Hematopoietic multipotent progenitor cell (in vitro differentiated cells): ENCODE results near the gene PCDH9. TPM values are rescaled to one million over a fixed set of nuclear protein-coding genes. Genes with fewer than 3 reads are reported as not detected.

Experiments
- DNase-seq, 3 donors: peaks; one replicate each; pipeline ENCODE4 v3.0.0-alpha.2; 2011 to 2015; ENCODE audit warnings: low read depth in 2 of 3, low spot score in 2 of 3
- total RNA-seq: library from RNA; depleted of rRNA; stranded (reverse); fragments of >200 nt; gene quantifications from one replicate; pipeline ENCODE4 v1.2.3, GENCODE V29; 2012

PCDH9 gene, protein sequence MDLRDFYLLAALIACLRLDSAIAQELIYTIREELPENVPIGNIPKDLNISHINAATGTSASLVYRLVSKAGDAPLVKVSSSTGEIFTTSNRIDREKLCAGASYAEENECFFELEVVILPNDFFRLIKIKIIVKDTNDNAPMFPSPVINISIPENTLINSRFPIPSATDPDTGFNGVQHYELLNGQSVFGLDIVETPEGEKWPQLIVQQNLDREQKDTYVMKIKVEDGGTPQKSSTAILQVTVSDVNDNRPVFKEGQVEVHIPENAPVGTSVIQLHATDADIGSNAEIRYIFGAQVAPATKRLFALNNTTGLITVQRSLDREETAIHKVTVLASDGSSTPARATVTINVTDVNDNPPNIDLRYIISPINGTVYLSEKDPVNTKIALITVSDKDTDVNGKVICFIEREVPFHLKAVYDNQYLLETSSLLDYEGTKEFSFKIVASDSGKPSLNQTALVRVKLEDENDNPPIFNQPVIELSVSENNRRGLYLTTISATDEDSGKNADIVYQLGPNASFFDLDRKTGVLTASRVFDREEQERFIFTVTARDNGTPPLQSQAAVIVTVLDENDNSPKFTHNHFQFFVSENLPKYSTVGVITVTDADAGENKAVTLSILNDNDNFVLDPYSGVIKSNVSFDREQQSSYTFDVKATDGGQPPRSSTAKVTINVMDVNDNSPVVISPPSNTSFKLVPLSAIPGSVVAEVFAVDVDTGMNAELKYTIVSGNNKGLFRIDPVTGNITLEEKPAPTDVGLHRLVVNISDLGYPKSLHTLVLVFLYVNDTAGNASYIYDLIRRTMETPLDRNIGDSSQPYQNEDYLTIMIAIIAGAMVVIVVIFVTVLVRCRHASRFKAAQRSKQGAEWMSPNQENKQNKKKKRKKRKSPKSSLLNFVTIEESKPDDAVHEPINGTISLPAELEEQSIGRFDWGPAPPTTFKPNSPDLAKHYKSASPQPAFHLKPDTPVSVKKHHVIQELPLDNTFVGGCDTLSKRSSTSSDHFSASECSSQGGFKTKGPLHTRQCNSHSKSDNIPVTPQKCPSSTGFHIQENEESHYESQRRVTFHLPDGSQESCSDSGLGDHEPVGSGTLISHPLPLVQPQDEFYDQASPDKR (N-terminal part only)
- total RNA-seq = 14.8 TPM

DNA sequence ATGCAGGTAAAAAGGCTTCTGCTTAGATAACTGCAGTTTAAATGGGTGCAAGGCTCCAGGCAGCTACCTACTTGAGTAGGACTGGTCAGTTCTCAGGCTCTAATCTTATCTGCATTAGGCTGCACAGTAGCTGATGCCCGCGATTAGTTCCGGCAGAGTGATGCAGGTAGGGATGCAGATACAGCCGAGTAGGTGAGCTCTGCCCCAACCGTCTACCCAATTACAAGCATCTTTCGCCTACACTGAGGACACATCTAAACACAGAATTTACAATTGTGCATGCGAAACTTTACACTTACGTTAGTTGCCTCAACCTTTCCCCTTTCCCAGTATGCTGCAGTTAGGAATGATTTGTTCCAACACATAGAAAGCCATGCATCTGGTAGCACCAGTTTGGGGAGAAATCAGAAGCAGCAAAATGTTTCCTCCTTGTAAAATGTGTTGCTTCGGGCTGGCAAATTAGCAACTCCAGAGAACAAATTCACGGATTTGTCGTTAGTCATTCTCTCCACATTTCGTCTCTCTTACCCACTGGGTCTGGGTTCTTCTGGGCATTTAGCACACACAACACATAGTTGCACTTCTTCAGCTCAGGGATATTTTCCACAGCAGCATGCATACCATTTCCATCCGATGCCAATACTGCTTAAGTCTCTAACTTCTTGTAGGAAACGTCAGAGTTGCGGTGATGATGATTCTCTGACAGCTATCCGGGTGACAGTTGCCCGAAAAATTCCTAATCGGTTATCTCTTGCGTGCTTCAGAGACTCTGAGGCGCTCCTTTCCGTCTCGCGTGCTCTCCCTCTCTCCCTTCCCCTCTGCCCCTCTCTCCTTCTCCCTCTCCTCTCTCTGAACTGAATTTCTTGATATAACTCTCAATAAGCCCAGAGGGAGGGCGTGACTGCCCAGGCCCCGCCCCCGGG lies at the start of gene PCDH9:
Gene PCDH9, minus strand, starts transcription at position 856 of the 923 bp plus-strand sequence. CDS start 1,896 bp downstream, outside the sequence.
- DNase-seq = no peak

DNA sequence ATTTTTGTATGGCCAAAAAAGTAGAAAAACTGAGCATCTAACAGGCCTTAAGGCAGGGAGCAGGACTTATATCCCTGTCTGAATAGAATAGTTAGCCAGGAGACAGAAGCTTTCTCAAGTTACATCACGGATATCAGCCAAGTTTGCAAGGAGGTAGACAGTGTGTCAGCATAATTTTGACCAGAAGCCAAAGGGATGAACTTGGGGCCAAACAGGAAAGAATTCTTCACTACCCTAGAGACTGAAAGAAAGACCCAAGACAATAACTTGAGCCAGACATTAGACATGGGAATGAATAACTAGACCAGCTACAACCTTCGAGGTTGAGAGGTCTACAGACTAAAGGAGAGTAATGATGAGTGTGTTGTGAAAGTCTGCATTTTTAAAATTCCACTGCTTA lies 48.1 kb upstream of the PCDH9 start:
- no peak for DNase-seq

DNA sequence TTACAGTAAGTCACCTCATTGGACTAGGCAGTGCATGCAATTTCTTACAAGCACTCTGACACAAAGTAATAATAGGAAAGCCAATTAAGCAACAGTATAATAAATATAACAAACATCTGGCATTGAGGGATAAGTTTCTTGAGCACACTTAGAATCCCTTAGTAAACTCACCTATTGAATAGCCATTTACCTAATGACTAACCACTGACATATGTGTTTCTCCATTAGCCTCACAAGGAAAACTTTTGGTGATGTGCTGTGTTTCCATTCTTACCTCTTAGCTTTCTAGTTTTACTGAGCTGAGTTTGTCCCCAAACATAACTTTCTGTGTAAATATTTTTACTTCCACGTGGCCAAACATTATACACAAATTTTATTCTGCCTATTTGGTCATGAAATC lies 47.4 kb upstream of the PCDH9 start:
- DNase-seq = no peak

DNA sequence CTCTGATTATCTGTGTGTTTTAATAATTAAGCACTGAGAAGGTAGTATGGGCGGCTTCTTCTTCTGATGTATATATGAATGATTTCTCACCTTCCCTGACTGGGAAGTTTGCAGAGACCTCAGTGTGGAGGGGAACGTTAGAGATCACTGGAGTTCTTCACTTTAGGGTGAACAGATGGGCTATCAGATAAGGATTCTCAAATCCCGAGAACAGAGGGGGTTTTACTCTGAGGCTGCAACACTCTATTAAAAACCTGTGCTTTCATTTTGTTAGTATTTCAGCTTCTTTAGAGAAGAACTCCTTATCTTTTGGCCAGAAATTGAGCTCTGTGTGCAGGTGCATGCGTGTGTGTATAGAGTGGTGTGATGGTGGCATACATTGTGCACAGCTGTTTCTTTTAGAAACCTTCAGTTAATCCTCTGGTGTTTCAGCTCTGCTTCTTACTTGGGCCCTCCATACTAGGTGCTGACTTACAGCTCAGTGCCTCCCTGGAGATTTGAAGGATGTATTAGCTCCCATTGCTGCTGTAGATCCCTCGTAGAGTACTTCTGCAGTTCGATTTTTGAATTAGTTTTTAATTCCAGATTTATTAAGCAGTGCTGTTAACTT lies 45.3 kb upstream of the PCDH9 start:
- peak in 1 of 3 donors; percentile 15 for DNase-seq

DNA sequence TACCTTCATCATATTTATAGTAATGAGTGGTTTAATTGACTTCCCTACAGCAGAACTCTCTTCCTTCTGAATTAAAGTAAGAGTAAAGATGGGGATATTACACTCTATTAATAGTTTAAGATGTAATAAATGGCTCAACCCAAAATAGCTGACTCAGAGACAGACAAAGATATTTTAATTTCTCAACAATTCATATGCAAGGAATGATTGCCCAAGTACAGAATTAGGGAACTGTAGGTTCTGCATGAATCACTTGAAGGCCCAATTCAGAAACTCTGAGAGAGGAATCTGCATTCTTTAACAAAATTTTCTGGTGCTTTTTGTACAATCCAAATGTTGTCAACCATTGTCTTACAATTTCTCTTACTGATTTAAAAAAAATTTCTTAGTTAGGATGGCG lies 42.9 kb upstream of the PCDH9 start:
- DNase-seq = no peak

DNA sequence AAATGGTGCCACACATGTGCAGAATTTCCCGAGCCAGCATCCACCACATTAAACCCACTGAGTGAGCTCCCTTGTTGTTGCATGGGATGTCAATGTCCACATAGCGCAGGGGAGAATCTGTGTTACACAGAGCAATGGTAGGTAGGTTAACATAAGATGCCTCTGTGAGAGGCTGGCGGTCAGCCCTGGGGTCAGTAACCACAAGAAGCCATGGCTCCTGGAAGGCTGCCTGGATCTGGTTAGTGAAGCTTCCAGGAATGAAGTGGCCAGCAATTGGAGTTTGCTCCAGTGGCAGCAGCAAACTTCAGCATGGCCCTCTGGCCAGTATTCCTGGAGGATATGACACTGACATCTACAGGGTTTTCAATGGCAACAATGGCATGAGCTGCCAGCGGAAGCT lies 37.0 kb upstream of the PCDH9 start:
- DNase-seq = no peak

DNA sequence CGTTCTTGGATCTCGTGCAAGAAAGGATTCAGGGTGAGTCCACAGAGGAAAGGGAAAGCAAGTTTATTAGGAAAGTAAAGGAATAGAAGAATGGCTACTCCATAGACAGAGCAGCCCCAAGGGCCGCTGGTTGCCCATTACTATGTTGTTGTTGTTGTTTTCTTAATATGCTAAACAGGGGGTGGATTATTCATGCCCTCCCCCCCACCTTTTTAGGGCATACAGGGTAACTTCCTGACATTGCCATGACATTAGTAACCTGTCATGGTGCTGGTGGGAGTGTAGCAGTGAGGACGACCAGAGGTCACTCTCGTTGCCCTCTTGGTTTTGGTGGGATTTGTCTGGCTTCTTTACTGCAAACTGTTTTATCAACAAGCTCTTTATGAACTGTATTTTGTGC lies 29.1 kb upstream of the PCDH9 start:
- DNase-seq = no peak

DNA sequence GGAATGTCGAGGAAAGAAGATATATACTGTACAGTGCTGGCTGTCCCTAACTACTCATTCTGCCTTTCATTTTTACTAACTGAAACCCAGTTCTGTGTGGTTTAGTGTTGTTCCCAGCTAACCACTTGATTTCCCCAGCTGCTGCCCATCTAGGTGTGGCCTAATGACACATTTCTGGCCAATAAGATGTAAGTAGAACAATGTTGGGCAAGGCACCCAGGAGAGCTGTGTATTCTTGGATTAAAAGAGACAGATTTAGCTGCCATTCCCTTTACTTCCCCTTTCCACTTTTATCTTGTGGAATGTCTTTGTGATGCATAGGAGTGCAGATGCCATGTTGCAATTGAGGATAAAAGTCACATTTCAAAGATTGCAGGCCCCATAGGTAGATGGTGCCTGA lies 28.3 kb upstream of the PCDH9 start:
- no peak for DNase-seq

DNA sequence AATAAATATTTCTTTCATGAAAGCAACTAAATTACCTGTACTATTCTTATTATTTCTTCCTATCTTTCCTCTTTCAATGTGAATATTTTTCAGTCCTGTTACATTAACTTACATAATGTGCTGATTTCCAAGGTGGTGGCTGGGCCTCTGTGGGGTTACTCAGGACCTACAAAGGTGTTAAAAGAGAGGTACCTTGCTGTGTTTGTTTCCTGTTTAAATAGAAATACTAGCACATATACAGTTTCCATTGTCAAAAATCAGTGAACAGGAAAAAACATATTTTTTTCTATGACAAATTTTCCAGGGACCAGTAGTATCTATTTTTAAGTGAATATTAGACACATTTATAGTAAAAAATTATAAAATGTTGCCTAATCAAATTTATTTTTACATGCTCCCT lies 8.7 kb upstream of the PCDH9 start:
- DNase-seq = no peak

DNA sequence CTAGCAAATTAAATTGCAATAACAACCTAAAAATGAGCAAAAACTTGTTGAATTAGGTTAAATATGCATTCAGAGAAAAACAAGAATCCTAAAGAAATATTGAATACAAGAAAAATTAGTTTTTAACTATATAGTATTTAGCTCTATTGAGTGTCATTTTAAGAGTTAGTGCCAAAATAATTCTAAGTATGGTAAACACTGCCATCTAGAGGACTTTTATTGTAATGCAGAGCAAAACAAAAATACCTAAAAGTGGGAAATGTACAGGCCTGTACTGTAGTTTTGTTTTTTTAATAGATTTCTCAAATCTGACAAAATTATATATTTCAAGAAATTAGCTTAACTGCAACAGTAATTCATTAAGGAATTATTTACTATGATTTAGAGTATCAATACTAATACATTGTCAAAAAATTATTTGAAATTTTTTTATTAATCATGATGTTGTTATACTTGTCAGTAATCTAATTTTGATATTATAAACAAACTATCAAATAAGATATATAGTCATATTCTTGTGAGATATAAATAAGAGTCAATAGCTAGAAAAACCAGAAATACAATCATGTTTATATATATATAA lies 8.2 kb upstream of the PCDH9 start:
- peak in 1 of 3 donors; percentile 77 for DNase-seq

DNA sequence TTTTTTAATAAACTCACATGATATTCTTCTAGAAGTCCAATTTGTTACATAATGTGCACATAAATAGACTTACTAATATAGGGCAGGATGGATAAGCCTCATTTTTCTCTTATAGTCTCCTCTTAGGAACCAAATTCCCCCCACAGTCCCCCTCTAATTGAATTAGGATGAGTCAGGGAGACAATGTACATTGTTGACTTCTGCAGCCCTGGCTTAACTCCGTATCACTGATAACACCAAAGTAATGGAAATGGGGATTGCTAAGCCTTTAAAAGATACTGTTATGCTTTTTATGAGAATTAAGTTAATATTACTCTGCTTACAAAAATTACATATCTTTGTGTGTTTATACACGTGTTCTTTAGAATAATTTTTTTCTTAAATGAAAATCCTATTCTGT lies 5.1 kb upstream of the PCDH9 start:
- DNase-seq = no peak

DNA sequence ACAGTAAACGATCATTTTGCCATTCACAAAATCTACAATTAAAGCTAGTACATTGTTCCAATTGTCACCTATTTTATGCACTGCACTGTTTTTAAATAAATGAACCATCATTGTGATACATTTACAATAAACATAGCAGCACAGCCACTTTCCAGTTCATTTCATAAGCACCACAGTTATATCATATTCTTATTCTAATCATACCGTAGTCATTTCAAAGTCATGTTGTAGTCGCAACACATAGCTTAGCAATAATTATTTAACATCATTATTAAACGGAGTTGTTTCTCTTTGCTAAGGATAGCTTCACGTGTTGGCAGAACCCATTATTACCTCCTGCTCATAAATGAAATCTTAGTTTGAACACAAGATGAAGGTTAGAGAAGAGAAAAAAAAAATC lies 2.2 kb upstream of the PCDH9 start:
- DNase-seq = no peak

DNA sequence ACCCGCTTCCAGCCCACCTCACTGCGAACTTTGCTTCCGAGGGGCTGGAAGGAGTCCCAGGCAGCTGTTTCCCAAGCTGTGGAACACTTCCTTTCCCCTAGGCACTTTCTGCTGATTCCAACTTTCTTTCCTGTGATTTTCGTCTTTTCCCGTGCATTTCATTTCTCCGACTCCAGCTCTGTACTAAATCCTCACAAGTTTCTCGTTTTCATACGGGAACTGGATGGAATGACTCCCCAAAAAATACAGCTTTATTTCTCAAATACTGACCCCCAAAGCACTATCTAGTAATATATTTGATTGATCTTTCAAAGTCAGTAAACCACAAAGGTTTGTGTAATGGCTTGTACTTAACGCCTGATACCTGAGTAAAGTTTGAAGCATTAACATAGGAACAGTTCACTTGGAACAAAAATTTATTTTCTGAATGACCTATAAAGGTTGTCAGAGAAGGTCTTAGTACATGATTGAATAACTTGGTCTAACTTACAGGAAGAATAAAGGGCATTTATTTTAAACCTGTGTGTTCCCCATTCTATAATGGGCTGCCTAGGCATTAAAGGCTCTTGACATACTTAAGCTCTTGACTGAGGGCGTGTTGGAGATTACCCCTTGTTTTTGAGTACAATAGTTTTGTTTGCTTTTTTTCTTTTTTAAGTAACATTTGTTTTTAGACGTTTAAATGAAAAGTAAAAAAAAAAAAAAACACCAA lies 1.3 kb upstream of the PCDH9 start:
- no peak for DNase-seq

DNA sequence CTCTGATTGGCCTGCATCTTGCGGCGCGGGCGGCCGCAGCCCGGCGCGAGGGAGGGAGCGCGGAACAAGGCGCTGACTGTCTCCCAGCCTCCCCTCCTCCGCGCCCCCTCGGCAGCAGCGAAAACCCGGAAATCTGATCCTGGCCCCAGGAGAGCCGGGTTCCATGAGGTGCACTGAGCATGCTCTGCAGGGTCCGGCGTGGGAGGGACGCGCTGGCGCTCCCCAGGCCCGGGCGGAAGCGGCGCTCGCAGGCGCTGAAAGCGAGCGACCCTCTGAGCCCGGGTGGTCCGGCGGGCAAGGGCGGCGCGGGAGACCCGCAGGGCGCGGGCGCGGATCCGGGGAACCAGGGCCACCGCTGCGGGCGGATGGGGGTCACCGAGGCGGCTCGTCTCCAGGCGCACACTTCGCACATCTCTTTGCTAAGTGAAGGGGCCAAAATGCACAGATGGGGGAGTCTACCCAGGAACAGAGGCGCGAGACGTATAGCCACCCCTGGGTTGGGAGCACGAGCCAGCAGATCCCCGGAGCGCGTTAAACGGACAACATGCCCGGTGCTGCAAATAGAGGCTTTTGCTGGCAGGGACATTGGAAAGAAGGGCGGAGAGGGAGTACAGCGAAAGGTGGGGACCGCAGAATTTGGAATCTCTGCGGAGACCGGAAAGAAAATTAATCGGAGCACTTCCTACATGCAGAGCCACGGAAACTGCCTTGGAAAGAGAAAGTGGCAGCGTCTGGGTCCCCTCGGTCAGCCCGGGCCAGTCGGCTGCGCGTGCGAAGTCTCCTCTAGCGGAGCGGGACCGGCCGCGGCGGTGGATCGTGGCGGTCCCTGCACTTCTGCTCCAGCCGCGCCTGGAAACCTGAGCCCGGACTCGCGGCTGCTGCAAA lies 510 bp upstream of the PCDH9 start:
- DNase-seq = peak; percentile 43 to 98 (median 98)

DNA sequence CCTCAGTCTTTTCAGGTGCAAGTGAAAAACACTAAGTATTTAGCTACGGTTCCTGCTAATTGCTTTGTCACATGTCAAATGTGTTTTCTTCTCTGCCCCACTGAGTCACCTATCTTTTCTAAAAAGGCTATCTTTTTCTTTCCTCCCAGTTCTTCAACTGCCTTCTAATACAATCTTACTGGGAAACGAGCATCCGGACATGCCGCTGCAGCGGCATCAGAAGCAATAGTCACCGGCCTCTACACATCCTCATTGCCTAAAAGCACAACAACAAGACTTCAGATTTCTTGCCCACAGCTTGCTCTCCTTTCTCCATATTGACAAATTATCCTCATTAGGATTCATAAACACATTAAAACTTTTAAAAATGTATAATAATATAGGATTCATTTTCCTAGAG lies 1.2 kb downstream of the PCDH9 start:
- DNase-seq = no peak

DNA sequence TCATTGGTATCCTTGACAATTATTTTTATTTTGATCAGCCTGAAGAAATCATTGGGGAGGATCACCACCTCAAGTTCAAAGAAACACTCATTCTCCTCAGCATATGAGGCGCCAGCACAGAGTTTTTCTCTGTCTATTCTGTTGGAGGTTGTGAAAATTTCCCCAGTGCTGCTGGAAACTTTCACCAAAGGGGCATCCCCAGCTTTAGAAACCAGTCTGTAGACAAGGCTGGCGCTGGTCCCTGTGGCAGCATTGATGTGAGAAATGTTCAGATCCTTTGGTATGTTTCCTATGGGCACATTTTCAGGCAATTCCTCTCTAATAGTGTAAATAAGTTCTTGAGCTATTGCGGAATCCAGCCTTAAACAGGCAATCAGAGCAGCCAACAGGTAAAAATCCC lies 2.1 kb downstream of the PCDH9 start:
- DNase-seq = no peak

DNA sequence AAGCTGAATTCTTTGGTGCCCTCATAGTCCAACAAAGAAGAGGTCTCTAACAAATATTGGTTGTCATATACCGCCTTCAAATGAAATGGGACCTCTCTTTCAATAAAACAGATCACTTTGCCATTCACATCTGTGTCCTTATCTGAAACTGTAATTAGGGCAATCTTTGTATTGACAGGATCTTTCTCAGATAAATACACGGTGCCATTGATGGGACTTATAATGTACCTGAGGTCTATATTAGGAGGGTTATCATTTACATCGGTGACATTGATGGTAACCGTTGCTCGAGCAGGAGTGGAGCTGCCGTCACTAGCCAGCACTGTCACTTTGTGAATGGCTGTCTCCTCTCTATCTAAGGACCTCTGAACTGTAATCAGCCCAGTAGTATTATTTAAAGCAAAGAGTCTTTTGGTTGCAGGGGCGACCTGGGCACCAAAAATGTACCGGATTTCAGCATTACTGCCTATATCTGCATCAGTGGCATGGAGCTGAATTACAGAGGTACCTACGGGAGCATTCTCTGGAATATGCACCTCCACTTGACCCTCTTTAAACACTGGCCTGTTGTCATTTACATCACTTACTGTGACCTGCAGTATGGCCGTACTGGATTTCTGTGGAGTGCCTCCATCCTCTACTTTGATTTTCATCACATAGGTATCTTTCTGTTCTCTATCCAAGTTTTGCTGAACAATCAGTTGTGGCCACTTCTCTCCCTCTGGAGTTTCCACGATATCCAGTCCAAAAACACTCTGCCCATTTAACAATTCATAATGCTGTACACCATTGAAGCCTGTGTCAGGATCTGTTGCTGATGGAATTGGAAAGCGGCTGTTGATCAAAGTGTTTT lies 2.8 kb downstream of the PCDH9 start:
- DNase-seq = no peak
